HL-60 (cell line): ENCODE data around the gene AQP3.
"Not testable (repeated sequence)": the region's sequence is repeated elsewhere in the genome, so short reads cannot be mapped to it uniquely, and the experiment has no call there.

Experiments used
- CTCF ChIP-seq: IDR thresholded peaks from one replicate; pipeline ENCODE4 v1.5.1; 2011; ENCODE audit warnings: low read length, control low read depth, inconsistent platforms; ENCODE audit not compliant: insufficient read depth
- GABPA ChIP-seq: IDR thresholded peaks from 2 replicates; pipeline ENCODE4 v1.6.1; 2012; ENCODE audit warnings: low read depth
- POLR2AphosphoS5 ChIP-seq: IDR thresholded peaks from 2 replicates; pipeline ENCODE4 v1.6.1; 2012; ENCODE audit warnings: low read depth
- REST ChIP-seq: IDR thresholded peaks from 2 replicates; pipeline ENCODE4 v1.6.1; 2012; ENCODE audit warnings: low read depth; ENCODE audit not compliant: insufficient replicate concordance
- SPI1 ChIP-seq: IDR thresholded peaks from 2 replicates; pipeline ENCODE4 v1.6.1; 2012; ENCODE audit warnings: low read depth, mild to moderate bottlenecking, borderline replicate concordance

GRCh38 chr9:33397801-33398200 is 49.6 kb downstream of the AQP3 start:
- TF ChIP-seq CTCF, REST, POLR2AphosphoS5, GABPA, SPI1: not testable (repeated sequence)
